Measurements from ENCODE around the gene PRKCE. TPM values are rescaled to one million over a fixed set of nuclear protein-coding genes. Genes with fewer than 3 reads are reported as not detected.
A peak's percentile ranks its signal among the peaks of the same experiment; 100 is the strongest.

Gene PRKCE
- total and polyA plus RNA-seq, 2 of the 8 experiments (the other 6 are each of a cell fraction or from before 2014, with no cell fraction given) = 0.54 to 2.1 TPM

- Histone ChIP-seq H3K4me2 (ENCODE audit: insufficient read depth in 1 of 2, low read depth in 2 of 2, low read length in 2 of 2) (no peak overlapping the region), H3K27me3 (replicated peaks in 1 of 4; ENCODE audit: control insufficient read depth in 3 of 4, extremely low read depth in 1 of 4, insufficient read depth in 3 of 4, low read length in 3 of 4) (no peaks in the 10 kb centered on the region), H4K20me1 (replicated peaks in 1 of 2; ENCODE audit: control insufficient read depth in 1 of 2, insufficient read depth in 2 of 2, low read length in 2 of 2) (no peaks in the 10 kb centered on the region), H2BK20ac (ENCODE audit: low read length) (no peak overlapping the region), H3K23ac (ENCODE audit: insufficient read length) (no peak overlapping the region), H3K4me1 (replicated peaks in 1 of 4; ENCODE audit: control insufficient read depth in 3 of 4, insufficient read depth in 4 of 4, low read length in 3 of 4) (no peaks in the 10 kb centered on the region; a peak in 2 of 7 replicates), H3K14ac (ENCODE audit: insufficient read length) (no peak overlapping the region), H3K23me2 (ENCODE audit: low read depth, low read length) (no peaks in the 10 kb centered on the region), H3K36me3 (ENCODE audit: control insufficient read depth in 2 of 4, insufficient read depth in 4 of 4, low read length in 3 of 4) (no peaks in the 10 kb centered on the region), H2BK5ac (ENCODE audit: low read depth, low read length) (no peak overlapping the region), H4K5ac (ENCODE audit: insufficient read length, low read depth, low read length) (no peak overlapping the region), H2AFZ (ENCODE audit: low read length) (no peak overlapping the region), H2BK120ac (replicated peaks; ENCODE audit: low read depth, low read length) (no peak overlapping the region), H2BK15ac (ENCODE audit: low read length) (no peak overlapping the region), H2BK12ac (ENCODE audit: low read depth, low read length) (no peak overlapping the region), H3K18ac (ENCODE audit: extremely low read depth, low read length) (no peak overlapping the region), H4K8ac (ENCODE audit: extremely low read depth, insufficient read depth, low read length) (no peak overlapping the region; the same call in 1 of the 2 replicates), H3K79me1 (ENCODE audit: low read depth, low read length) (no peaks in the 10 kb centered on the region), H3K27ac (ENCODE audit: low read depth, low read length) (no peak overlapping the region), H3K4ac (replicated peaks; ENCODE audit: insufficient read length, low read depth, low read length) (no peak overlapping the region), H3K9me3 (ENCODE audit: insufficient read depth in 2 of 2, low read depth in 1 of 2, low read length in 1 of 2) (no peaks in the 10 kb centered on the region), H2AK5ac (ENCODE audit: low read depth, low read length) (no peak overlapping the region), H4K91ac (replicated peaks; ENCODE audit: insufficient read length, low read length) (no peak overlapping the region), H3K4me3 (ENCODE audit: extremely low read depth in 1 of 4, insufficient read depth in 2 of 4, low read depth in 3 of 4, low read length in 4 of 4) (no peak overlapping the region), H3K79me2 (ENCODE audit: control insufficient read depth in 1 of 2, insufficient read depth in 2 of 2, low read length in 2 of 2) (no peaks in the 10 kb centered on the region), H3K9ac (replicated peaks in 1 of 4; ENCODE audit: extremely low read depth in 1 of 4, low read depth in 3 of 4, low read length in 3 of 4) (no peak overlapping the region), H3K56ac (replicated peaks; ENCODE audit: insufficient read length, low read depth, low read length) (no peak overlapping the region)
- DNase-seq (ENCODE audit: low read depth in 1 of 2, low spot score in 2 of 2) (peak in 1 of 2 experiments; percentile 13), FAIRE-seq (no peak)
- no peak for TF ChIP-seq YY1 (IDR thresholded peaks at IDR 0.05; ENCODE audit: low read depth, low read length)
- no peak for TF ChIP-seq RFX5 (IDR thresholded peaks at IDR 0.05; ENCODE audit: borderline replicate concordance, low read depth, low read length)
- no peak for TF ChIP-seq TBP (IDR thresholded peaks at IDR 0.05; ENCODE audit: low read depth, low read length)
- TF ChIP-seq NANOG (IDR thresholded peaks at IDR 0.05; ENCODE audit: insufficient read depth, low read depth, low read length, poor library complexity, severe bottlenecking) = no peak
- TF ChIP-seq RAD21 (IDR thresholded peaks at IDR 0.05 in 1 of 2, conservative IDR thresholded peaks at IDR 0.05 in 1 of 2; ENCODE audit: low read depth in 2 of 2, low read length in 2 of 2) = no peak
- no peak for TF ChIP-seq POU5F1 (IDR thresholded peaks at IDR 0.05; ENCODE audit: low read depth, low read length)
- TF ChIP-seq CBX8 (IDR thresholded peaks at IDR 0.05; ENCODE audit: borderline replicate concordance, low read depth, low read length) = no peak
- no peak for TF ChIP-seq CTCF (IDR thresholded peaks at IDR 0.05; ENCODE audit: control extremely low read depth in 1 of 3, insufficient read depth in 1 of 3, low read depth in 1 of 3, low read length in 3 of 3)
- TF ChIP-seq SP4 (IDR thresholded peaks at IDR 0.05; ENCODE audit: low read length) = no peak
- TF ChIP-seq BCL11A (IDR thresholded peaks at IDR 0.05; ENCODE audit: low read depth in 2 of 2, low read length in 2 of 2) = no peak
- no peak for TF ChIP-seq KDM5A (IDR thresholded peaks at IDR 0.05; ENCODE audit: low read length)
- whole genome bisulfite sequencing, 2 experiments (ENCODE audit: extremely low coverage in 1 of 2, insufficient coverage in 1 of 2, insufficient read length in 1 of 2, insufficient replicate concordance in 2 of 2, low coverage in 1 of 2, low lambda C conversion rate in 2 of 2, missing lambda C conversion rate in 1 of 2) = 99% methylated on average over 6 of the region's 7 CpGs; no CpG with 5 or more reads in 1 of the 2 experiments
- ChIA-PET POLR2A (ENCODE audit: partially characterized antibody) (no interaction called here), CTCF (ENCODE audit: partially characterized antibody) (interaction anchor here (0.5 kb wide), 1 partner anchor 970 kb away, joined by 3 read pairs; no protein-coding TSS in a partner anchor)
Measured at GRCh38 chr2:45984366-45984765, 332.9 kb downstream of the PRKCE start.
